ENCODE measurements around the gene SKA2. TPM values are rescaled to one million over a fixed set of nuclear protein-coding genes. Genes with fewer than 3 reads are reported as not detected.
"Not testable (repeated sequence)": the region's sequence is repeated elsewhere in the genome, so short reads cannot be mapped to it uniquely, and the experiment has no call there.

Gene SKA2, protein sequence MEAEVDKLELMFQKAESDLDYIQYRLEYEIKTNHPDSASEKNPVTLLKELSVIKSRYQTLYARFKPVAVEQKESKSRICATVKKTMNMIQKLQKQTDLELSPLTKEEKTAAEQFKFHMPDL
- 77.0 and 82.3 TPM in 2 replicates for total RNA-seq

DNA sequence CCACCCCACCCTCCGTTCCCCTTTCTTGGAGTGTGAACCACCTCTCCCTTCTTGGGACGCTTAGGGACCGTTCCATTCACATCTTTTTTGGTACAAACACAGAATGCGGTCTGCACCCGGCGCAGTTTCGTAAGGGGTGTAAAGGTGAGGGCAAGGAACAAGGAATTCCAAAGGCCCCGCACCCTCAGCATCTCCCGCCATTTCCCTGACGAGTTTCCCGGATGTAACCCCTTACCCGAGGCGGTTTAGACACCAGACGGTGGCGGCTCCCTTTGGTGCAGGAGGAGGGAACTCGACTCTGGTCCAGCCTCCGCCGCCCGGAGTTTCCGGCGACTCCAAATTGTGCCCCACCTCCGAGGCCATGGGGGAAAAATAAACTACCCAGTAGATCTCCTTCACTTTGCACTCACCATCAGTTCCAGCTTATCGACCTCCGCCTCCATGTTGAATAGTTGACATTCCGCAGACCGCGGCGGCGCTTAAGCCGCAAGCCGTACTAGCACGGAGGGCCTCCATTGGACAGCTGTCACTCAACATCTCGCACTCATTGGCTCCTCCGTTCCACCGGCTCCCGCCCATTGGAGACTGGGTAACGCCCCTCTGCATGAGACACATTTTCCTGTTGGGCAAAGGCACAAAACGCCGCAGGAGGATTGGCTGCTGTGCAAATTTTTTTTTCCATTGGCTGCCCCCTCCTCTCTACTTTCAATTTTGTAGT, at the start of gene SKA2:
Gene SKA2, minus strand, starts transcription at position 466 of the 718 bp plus-strand sequence. Its CDS starts 23 bp downstream, at position 443.
- intact Hi-C loops (cut with micrococcal nuclease) = loop anchor here (1.0 to 5.0 kb wide), 15 partner anchors 49 to 1304 kb away; partner anchors contain the start of genes CLTC, GDPD1, MRPS23 and PTRH2

DNA sequence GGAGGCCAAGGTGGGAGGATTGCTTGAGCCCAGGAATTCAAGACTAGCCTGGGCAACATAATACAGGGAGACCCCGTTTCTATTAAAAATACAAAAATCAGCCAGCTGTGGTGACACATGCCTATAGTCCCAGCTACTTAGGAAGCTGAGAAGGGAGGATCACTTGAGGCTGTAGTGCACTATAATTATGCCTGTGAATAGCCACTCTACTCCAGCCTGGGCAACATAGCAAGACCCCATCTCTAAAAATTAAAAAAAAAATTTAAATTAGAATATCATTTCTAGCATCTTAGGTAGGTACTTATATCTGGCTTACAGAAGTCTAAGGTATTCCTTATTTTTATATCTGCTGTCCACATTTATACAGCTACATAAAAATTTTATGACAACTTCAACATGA, 47.3 kb upstream of the SKA2 start:
- intact Hi-C loops (cut with micrococcal nuclease) = no loop called here

DNA sequence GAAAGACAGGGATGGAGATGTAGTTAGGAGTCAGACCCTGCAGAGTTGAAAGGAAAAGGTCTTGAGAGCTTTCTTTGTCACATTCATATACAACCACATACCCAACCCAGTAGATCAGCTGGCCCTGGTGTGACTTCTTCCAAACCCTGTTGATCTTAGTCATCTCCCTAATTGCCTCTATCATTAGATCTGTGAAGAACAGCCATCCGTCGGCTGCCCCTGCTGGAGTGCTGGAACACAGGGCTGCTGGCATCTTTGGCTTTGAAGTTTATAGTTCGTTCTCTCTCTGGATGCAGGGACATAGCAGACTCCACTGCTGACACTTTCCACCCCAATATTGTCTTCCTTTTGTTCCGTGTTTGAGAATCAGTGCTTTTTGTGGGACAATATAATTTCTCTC, 44.4 kb upstream of the SKA2 start:
- intact Hi-C loops (cut with micrococcal nuclease) = no loop called here

DNA sequence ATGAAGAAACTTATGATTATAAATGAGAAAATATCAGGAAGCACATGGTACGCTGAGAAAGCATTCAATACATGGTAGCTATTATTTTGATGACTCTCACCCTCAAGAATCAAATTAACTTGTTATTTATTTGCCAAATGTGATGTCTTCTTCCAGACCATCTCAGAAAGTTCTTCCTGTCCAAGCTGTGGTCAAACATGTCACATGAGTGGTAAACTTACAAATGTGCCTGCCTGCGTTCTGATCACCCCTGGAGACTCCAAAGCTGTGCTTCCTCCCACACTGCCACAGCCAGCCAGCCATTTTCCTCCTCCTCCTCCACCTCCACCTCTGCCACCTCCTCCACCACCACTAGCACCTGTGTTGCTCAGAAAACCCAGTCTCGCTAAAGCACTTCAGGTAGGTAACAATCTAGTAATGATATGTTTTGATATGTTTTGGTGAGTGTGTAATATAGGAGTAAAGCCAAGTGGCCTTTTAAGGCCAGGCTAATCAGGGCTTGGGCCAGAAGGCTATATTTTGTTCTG, 38.4 kb upstream of the SKA2 start:
- intact Hi-C loops (cut with micrococcal nuclease) = no loop called here

DNA sequence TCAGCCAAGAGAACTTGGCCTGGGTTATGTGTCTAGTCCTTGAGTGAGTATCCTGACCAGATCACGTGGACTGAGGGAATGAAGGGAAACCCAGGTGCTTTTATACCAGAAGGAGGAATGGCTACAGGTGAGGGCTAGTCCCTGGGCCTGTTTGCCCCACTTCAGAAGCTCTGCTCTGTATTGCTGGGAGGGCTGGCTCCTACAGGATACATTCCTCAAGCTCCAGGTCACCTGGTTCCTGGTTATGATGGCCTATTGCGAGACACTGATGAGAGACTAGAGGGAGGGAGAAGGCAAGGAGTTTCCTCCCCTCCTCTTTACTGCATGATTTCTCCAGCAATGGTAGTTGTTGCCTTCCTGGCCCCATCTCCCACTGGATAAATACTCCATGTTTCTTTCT, 35.8 kb upstream of the SKA2 start:
- intact Hi-C loops (cut with micrococcal nuclease) = no loop called here

DNA sequence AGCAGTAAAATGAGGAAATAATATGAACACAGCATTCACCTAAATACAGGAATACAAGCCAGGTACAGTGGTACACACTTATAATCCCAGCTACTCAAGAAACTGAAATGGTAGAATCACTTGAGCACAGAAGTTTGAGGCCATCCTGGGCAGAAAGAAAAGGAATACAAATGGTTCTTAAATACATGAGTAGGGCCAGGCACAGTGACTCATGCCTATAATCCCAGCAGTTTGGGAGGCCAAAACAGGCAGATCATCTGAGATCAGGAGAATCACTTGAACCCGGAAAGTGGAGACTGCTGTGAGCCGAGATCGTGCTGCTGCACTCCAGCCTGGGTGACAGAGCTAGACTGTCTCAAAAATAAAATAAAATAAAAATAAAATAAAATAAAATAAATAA, 31.9 kb upstream of the SKA2 start:
- intact Hi-C loops (cut with micrococcal nuclease) = no loop called here

DNA sequence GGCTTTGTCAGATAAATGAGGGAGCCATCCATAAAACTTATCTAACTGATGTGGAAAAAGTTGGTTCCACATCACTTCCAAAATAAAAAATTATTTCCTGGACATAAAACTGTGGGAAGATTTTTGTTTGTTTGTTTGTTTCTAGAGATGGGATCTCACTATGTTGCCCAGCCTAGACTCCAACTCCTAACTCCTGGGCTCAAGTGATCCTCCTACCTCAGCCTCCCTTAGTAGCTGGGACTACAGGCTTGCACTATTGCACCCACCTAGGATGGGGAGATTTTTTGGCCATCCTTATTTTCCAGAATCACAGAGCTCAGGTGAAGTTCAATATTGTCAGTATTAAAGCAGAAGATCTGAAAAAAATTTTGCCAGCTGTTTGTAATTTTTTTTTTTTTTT, 31.0 kb upstream of the SKA2 start:
- intact Hi-C loops (cut with micrococcal nuclease) = no loop called here

DNA sequence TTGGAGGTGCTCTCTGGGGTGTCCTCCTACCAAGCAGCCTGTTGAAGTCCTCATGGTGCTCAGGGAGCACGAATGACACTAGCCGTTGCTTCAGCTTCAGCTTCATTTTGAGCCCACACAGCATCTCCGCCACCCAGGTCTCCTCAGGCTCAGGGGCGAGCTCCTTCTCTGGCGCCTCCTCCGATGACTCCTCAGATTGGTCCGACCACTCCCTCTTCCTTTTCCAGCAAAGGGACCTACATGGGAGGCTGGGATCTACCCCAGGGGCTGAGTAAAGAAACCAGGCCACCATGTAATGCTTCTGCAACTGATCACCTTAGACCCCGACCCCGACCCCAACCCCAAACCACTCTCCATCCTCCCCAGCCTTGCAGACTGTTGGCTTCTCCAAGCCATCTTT, 26.5 kb upstream of the SKA2 start:
- intact Hi-C loops (cut with micrococcal nuclease) = no loop called here

DNA sequence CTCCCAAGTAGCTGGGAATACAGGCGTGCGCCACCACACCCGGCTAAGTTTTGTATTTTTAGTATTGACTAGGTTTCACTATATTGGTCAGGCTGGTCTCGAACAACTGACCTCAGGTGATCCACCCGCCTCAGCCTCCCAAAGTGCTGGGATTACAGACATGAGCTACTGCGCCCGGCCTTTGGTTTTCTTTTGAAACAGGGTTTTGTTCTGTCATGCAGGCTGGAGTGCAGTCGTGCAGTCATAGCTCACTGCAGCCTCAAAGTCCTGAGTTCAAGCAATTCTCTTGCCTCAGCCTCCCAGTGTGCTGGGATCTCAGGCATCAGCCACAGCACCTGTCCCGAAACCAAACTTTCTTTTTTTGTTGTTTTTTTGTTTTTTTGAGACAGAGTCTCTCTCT, 25.6 kb upstream of the SKA2 start:
- intact Hi-C loops (cut with micrococcal nuclease) = no loop called here

DNA sequence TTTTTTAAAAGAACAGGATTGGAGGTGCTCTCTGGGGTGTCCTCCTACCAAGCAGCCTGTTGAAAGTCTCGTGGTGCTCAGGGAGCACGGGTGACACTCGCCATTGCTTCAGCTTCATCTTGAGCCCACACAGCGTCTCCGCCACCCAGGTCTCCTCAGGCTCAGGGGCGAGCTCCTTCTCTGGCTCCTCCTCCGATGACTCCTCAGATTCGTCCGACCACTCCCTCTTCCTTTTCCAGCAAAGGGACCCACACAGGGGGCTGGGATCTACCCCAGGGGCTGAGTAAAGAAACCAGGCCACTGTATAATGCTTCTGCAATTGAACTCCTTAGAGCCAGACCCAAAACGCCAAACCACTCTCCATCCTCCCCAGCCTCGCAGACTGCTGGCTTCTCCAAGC, 24.6 kb upstream of the SKA2 start:
- intact Hi-C loops (cut with micrococcal nuclease) = not testable (repeated sequence)

DNA sequence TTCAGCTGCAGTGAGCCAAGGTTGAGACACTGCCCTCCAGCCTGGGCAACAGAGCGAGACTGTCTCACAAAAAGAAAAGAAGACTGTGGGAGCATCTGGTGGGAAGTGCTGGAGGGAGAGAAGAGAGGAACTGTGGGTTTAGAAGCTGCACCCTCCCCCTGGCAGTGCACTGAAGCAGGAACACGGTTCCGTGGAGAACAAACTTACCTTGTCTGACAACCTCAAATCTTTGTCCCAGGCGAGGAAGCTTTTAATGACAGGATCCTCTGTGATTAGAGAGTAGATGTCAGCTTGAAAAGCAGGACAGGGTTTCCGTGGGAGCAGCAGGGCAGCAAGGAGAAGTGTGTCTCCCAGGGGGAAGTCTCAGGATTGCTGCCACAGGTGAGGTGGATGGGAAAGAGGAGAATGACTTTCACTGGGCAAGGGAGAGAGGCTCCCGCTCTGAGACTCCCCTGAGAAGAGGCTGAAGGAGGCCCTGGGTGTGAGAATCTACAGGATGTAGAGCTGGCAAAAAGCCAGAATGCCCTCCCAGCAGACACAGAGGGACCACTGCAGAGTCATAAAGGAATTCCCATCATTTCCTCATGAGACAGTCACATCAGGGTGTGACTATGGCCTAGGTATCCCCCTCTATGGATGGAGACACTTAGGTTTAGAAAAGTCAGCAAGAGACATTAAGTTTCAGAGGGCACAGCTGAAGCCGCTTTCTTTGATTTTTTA, 23.4 kb upstream of the SKA2 start:
- intact Hi-C loops (cut with micrococcal nuclease) = no loop called here

DNA sequence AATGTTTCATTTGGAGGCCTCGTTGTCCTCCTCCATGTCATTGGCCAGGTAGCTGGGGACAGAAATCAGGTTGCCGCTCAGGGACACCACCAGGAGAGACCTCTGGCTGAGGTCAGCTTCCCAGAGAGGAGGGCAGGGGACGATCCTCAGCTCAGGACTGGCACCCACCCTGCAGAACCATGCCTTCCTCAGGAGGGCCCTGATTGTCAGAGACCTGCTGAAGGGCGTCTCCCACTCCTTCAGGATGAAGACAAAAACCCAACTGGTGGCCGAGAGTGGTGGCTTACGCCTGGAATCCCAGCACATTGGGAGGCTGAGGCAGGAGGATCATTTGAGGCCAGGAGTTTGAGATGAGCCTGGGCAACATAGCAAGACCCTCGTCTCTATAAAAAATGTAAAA, 20.1 kb upstream of the SKA2 start:
- intact Hi-C loops (cut with micrococcal nuclease) = no loop called here

DNA sequence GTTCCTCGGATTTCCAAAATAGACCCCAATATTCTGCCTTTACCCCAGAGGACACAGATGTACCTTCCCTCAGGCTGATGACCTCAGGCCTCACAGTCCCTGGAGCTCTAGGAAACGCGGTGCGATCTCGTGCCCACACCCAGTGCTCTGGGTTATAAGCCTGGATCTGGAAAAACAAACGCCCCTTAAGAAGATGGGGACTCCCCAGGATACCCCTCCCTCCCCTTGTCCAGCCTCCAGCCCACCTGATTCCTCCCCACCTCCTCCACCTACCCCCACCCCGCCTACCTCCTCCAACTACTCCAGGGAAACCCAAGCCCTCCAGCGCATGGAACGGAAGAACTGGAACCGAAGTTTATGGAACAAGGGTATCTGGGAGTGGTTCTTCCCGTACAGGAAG, 19.7 kb upstream of the SKA2 start:
- intact Hi-C loops (cut with micrococcal nuclease) = no loop called here

DNA sequence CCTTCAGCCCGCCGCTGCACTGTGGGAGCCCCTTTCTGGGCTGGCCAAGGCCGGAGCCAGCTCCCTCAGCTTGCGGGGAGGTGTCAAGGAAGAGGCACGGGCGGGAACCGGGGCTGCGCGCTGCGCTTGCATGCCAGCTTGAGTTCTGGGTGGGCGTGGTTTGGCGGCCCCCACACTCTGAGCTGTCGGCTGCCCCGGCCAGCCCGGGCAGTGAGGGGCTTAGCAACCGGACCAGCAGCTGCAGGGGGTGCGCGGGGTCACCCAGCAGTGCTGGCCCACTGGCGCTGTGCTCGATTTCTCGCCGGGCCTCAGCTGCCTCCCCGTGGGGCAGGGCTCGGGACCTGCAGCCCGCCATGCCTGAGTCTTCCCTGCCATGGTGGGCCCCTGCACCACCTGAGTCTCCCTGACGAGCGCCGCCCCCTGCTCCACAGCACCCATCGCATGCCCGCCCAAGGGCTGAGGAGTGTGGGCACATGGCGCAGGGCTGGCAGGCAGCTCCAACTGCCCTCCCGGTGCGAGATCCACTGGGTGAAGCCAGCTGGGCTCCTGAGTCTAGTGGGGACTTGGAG, 17.5 kb upstream of the SKA2 start:
- intact Hi-C loops (cut with micrococcal nuclease) = no loop called here

DNA sequence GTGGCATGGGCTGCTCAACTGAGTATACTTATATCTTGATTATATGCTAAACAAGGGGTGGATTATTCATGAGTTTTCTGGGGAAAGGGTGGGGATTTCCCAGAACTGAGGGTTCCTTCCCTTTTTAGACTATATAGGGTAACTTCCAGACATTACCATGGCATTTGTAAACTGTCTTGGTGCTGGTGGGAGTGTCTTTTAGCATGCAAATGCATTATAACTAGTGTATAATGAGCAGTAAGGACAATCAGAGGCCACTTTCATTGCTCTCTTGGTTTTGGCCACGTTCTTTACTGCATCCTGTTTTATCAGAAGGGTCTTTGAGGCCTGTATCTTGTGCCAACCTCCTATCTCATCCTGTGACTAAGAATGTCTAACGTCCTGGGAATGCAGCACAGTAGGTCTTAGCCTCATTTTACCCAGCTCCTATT, 12.6 kb upstream of the SKA2 start:
- intact Hi-C loops (cut with micrococcal nuclease) = loop anchor here (2.0 kb wide), 1 partner anchor 43 kb away; the partner anchor contains the start of gene SMG8

DNA sequence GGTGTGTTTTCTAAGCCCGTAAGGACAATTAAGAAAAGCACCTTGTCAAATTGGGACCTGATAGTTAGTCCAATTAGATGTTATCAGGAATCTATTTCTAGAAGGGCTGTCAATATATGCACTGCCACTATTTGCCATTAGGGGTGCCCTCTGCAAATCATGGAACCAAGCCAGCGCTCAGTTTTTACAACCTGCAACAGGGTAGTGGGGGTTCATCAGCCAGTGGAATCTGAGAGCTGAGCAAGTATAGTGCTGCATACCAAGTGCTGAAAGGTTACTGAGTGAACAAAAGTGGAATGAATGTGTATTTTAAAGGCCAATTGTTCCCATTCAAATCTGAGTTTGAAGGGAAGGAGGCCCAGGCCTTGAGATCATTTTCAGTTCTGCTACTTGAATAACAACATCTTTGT, 11.0 kb upstream of the SKA2 start:
- intact Hi-C loops (cut with micrococcal nuclease) = loop anchor here (2.0 kb wide), 1 partner anchor 45 kb away; the partner anchor contains the start of gene SMG8

DNA sequence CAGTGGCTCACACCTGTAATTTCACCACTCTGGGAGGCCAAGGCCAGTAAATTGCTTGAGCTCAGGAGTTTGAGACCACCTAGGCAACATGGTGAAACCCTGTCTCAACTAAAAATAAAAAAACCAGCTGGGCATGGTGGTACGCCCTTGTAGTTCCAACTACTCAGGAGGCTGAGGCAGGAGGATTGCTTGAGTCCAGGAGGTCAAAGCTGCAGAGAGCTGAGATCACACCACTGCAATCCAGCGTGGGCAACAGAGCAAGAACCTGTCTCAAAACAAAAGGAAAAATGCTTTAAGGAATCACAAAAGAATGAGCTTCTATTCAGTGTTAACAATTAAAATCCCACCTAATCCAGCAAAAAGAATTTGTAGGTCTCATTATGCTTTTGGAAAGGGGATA, 6.5 kb upstream of the SKA2 start:
- intact Hi-C loops (cut with micrococcal nuclease) = no loop called here

DNA sequence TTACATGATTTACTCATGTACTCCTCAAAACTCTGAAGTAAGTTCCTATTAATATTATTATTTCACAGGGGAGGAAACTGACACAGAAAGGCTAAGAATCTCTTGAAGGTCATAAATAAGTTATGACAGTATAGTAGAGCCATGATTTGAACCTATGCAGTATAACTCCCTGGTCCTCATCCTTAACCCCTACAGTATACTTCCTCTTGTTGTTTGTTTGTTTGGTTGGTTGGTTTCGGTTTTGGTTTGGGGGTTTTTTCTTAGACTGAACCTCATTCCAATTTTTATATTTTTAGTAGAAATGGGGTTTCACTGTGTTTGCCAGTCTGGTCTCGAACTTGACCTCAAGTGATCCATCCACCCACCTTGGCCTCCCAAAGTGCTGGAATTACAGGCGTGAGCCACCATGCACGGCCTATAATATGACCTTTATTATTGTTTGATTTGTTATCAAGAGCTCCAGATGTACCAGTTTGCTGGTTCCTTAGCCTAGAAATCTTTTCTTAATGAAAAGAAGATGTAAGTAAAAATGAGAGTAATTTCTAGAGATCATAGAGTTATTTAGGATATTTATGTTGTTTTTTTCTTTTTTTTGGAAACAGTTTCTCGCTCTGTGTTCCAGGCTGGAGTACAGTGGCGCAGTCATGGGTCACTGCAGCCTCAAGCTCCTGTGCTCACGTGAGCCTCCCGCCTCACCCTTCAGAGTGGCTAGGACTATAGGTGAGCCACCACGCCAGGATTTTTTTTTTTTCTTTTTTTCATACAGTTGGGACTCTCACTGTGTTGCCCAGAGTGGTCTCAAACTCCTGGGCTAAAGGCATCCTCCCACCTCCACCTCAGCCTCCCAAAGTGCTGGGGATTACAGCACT, 5.4 kb upstream of the SKA2 start:
- intact Hi-C loops (cut with micrococcal nuclease) = no loop called here

DNA sequence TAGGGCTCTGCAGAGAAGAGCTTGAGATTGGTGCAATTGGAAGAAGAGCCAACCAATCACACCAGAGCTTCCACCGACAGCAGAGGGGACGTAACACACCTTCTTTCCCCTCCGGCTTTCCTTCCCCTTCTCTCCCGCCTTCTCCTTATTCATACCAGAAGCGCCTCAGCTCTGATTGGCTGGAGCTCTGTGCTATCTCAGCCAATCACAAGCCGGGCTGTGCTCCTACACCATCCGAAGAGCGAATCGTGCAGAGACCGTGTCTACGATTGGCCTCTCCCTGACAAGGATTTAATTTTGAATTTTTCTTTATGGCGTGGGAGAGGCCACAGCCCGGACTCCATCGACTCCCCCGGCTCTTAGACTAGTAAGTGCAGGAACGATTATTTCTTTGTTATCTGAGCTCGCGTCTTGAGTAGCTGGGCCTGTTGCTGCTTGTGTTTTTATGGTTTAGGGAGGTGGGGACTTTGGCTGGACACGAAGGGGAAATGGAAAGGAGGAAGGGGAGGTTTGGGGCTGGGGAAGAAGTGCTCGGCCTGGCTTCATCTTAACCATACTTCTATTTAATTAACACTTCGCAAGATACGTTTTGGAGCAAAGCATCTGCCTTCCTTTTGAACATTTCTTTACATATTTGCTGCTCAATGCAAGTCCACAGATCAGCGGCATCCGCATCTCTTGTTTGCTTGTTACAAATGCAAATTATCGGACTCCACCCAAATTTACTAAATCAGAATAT, 622 bp upstream of the SKA2 start, which contains the start of gene PRR11:
Gene PRR11, plus strand, starts transcription at position 308 of the 739 bp plus-strand sequence. CDS start 14,007 bp downstream, outside the sequence.
- intact Hi-C loops (cut with micrococcal nuclease) = loop anchor here (1.0 to 5.0 kb wide), 15 partner anchors 49 to 1305 kb away; partner anchors contain the start of genes CLTC, GDPD1, MRPS23 and PTRH2

DNA sequence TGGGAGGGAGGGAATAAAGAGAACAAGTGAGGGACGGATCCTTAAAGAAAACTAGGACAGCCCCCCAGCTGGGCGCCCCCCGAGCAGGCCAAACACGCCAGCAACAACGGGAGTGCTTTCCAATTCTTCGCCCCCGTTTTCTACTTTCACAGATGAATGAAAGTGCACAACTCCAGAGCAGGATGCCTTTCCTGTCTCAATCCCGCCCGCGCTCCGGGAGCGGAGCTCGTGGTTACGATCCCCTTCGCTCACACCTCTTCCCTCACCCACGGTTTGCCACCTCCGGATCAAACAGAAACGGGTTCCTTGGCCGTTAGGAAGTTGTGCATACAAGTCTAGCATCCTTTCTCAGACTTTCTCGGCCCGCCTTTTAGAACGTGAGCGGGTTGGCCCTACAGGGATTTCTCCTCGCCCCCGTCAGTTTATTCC, 680 bp downstream of the SKA2 start:
- intact Hi-C loops (cut with micrococcal nuclease) = loop anchor here (2.0 kb wide), 3 partner anchors 412 to 1304 kb away; partner anchors contain the start of genes MRPS23 and USP32
